ENCODE results near the gene KRTAP4-4.
"Not testable (repeated sequence)": the region's sequence is repeated elsewhere in the genome, so short reads cannot be mapped to it uniquely, and the experiment has no call there.

Gene KRTAP4-4

DNA sequence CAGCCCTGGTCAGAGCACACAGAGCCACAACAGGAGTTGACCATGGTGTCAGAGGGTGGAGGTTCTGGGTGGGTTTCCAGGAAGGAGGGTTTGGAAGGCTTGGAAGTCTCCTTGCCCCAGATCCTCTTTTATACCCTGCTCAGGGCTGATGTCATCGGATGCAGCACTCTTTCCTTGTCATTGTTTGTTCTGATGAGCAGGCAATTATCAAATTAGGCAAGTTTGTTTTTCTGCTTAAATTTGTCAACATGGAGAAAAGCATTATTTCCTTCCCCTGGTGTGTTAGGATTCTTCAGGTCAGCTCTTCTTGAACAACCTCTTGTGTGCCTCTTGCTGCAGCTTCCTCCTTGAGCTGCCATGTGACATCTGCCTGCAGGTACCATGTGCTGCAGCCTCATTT lies at the start of gene KRTAP4-4:
KRTAP4-4 (minus strand) TSS at position 101 of the 400 bp plus-strand sequence; CDS start at position 44, 57 bp downstream.
- no peak for DNase-seq

DNA sequence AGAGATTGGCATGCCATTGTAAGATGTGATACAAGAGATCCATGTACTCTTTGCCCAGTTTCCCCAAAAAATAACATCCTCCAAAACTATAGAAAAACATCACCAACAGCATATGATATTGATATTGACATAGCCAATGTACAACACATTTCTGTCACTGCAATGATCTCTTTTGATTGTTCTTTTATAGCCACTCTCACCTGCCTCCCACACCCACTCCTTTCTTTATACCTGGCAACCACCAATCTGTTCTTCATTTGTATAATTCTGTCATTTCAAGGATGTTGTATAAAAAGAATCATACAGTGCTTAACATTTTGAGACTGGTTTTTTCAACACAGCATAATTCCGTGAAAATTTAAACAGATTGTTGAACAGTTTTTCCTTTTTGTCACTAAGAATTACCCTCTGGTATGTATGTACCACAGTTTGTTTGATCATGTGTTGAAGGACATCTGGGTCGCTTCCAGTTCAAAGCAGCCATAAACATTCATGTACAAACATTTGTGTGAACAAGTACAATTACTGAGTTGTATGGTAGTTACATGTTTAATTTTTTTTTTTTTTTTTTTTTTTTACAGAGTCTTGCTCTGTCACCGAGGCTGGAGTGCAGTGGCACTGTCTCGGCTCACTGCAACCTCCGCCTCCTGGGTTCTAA lies 39.0 kb upstream of the KRTAP4-4 start:
- DNase-seq: no peak

DNA sequence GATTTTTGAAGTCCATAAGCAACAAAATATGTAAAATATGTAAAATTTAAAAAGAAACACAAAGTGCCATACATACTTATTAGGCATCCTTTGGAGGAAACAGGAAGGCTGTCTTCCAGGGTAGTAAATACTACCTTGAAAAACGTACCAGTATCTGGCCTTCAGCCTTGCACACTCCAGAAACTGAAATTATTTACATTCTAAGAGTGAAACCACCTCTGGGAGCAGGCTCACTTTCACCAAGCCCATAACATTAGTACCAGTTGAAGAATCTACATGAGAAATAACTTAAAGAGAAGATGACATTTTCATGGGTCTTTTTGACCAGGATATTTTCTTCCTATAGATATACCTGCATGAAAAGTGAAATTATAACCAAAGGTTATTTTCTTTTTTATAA lies 35.5 kb upstream of the KRTAP4-4 start:
- DNase-seq: no peak

DNA sequence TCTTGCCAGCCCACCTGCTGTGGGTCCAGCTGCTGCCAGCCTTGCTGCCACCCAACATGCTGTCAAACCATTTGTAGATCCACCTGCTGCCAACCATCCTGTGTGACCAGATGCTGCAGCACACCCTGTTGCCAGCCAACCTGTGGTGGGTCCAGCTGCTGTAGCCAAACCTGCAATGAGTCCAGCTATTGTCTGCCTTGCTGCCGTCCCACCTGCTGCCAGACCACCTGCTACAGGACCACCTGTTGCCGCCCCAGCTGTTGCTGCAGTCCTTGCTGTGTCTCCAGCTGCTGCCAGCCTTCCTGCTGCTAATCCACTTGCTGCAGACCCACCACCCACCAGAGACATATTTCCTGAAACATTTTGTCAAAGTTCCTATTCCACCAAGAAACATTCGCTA lies 29.8 kb upstream of the KRTAP4-4 start:
- DNase-seq: no peak

DNA sequence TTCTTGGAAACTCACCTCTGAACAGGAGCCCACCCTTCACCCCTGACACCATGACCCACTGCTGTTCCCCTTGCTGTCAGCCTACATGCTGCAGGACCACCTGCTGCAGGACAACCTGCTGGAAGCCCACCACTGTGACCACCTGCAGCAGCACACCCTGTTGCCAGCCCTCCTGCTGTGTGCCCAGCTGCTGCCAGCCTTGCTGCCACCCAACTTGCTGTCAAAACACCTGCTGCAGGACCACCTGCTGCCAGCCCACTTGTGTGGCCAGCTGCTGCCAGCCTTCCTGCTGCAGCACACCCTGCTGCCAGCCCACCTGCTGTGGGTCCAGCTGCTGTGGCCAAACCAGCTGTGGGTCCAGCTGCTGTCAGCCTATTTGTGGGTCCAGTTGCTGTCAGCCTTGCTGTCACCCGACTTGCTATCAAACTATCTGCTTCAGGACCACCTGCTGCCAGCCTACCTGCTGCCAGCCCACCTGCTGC lies 29.3 kb upstream of the KRTAP4-4 start, which contains the start of gene KRTAP9-1:
KRTAP9-1 (plus strand) TSS at position 51 of the 482 bp plus-strand sequence; CDS start at position 51, 0 bp downstream.
- DNase-seq: not testable (repeated sequence)

DNA sequence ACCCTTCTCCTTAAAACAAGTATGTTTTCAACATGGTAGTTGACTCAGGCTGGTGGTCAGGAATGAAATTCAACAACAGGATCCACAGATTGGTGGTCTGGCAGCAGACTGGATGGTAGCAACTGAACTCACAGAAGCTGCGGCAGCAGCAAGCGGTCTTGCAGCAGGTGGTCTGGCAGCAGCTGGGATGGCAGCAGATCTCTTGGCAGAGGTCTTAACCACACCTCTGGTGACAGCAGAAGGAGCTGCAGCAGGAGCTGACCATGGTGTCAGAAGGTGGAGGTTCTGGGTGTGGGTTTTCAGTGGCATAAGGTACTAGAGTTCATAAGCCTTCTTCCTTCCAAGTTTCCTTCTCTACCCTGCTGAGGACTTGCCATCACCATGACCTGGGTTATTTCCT lies 26.3 kb upstream of the KRTAP4-4 start:
- no peak for DNase-seq

DNA sequence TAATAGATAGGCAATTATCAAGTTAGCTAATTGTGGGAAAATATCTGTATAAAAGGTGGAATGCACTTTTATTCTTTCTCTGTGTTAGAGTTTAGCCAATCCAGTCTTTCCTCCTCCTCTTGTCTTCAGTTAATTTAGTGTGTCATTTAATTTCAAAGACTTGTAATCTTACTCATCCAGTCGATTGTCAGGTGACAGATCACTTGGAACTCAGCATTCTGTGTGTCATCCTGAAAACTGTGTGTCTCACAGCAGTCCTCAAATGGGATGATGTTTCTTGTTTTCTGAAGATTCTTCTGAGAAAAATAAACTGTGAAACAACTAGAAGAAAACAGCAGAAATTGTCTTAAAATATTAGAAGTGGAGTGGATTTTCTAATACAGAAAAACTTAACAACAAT lies 24.5 kb upstream of the KRTAP4-4 start:
- no peak for DNase-seq

DNA sequence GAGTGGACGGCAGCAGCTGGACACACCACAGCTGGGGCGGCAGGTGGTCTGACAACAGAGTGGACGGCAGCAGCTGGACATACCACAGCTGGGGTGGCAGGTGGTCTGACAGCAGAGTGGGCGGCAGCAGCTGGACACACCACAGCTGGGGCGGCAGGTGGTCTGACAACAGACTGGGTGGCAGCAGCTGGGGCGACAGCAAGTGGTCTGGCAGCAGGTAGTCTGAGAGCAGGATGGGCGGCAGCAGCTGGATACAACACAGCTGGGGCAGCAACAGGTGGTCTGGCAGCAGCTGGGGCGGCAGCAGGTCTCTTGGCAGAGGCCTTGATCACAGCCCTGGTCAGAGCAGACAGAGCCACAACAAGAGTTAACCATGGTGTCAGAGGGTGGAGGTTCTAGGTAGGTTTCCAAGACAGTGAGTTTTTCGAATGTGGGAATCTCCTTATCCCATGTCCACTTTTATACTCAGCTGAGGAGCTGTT lies 24.0 kb upstream of the KRTAP4-4 start, which contains the start of gene KRTAP4-1:
KRTAP4-1 (minus strand) TSS at position 432 of the 482 bp plus-strand sequence; CDS start at position 375, 57 bp downstream.
- no peak for DNase-seq

DNA sequence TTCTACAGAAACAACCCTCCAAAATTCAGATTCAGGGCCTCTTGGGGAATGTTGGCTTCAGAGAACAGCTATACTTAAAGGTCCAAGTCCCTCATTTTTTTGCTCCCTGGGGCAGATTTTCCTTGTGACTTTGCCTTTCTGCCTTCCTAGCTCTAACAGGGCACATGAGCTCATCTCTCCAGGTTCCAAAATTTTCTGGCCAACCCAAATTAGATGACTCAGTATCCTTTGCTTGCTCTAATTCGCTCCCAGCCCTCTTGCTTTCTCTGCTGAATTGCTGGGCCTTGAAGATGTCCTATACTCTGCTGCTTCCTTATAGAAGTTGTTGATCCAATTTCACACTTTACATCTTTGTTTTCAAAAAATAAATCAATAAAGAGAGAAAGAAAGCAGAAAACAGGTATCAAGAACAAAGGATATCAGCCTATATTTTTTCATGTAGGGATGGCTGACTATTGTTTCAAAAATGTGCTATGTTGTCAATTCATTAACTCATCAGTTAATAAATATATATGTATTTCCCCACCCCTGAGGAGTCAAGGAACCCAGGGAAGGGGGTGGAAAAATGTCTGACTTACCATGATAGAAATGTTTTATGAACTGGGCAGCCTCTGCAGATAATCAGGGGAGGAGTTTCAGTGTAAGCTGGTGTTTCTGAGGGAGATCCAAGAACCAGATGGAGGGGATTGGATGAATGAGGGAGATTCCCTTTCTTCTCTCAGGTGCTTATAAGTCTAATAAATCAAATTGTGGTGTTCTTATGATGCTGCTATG lies 18.5 kb upstream of the KRTAP4-4 start:
- no peak for DNase-seq

DNA sequence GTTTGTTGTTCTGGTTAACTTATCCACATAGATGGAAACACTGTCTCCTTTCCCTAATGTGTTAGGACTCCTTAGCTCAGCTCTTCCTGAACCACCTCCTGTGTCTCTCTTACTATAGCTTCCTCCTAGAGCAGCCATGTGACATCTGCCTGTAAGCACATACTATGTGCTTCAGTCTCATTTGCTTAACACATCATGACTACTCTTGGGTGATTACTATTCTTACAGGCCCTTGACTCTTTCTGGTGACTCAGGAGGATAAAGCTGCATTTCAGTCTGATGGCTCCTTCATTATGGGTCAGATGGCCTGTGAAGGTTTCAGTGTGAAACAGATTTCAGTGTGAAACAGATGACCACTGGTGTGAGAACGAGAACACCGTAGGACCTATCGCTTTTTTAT lies 17.8 kb upstream of the KRTAP4-4 start:
- DNase-seq: no peak

DNA sequence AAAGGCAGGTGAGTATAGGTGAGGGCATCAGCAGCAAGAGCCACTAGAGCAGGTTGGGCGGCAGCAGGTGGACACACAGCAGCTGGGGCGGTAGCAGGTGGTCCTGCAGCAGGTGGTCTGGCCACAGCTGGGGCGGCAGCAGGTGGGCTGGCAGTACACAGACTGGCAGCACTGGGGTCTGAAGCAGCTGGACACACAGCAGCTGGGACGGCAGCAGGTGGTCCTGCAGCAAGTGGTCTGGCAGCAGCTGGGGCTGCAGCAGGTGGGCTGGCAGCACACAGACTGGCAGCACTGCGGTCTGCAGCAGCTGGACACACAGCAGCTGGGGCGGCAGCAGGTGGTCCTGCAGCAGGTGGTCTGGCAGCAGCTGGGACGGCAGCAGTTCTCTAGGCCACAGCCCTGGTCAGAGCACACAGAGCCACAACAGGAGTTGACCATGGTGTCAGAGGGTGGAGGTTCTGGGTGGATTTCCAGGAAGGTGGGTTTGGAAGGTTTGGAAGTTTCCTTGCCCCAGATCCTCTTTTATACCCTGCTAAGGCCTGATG lies 17.3 kb upstream of the KRTAP4-4 start, which contains the start of gene KRTAP4-2:
KRTAP4-2 (minus strand) TSS at position 495 of the 545 bp plus-strand sequence; CDS start at position 438, 57 bp downstream.
- no peak for DNase-seq

DNA sequence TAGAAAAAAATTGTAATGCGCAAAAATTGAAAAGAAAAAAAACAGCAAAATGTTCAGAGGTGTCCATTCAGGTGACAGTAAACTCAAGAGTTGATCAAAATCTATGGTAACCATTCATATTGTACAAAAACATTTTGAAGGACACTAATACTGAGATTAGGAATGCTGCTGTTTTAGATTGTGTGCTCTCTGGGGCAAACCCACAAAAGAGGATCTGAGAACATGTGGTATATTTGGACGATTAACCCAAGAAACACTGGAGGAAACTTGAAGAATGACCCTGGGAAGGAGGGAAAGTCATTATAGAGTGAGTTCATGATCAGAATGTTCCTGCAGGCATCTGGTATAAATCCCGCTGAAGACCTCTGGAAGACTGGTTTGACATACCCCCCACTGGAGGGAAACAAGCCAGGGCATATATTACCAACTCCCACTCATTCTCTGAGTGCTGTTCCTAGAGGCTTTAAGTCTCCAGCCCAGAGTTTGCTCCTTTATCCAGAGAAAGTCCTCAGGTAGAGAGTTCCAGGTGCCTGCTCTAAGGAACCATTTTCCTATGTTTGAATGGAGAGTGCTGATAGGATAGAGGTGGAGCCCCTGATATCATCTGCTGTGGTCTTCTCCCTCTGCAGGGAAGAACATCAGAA lies 16.3 kb upstream of the KRTAP4-4 start:
- no peak for DNase-seq

DNA sequence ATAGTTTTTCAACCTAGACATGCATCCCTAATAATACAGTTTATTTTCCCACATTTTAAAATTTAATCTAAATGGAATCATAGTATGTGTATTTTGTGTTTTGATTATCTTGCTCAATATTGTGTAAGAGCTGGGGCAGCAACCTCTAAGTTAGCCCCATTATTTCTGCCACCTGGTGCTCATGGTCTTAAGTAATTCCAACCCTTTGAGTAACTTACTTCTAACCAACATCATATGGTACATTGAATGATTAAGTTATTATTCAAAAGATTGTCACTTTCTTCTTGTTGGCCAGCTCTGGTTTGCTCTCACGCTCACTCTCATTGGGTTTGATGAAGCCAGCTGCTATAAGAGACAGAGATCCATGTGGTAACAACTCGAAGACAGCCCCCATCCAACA lies 11.3 kb upstream of the KRTAP4-4 start:
- no peak for DNase-seq

DNA sequence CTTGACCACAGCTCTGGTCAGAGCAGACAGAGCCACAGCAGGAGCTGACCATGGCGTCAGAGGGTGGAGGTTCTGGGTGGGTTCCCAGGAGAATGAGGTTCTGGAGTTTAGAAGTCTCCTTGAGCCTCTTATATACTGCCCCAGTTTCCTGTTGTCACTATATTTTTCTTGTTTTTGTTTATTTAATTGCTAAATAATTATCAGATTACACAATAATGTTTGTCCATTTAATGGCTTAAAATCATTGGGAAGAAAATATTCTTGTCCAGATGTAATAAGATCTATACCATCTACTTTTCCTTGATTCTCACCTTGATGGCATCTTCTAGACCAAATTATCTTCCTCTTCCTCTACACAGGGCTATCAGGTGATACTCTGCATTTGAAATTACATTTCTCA lies 7.6 kb upstream of the KRTAP4-4 start, which contains the start of gene KRTAP4-3:
KRTAP4-3 (minus strand) TSS at position 101 of the 400 bp plus-strand sequence; CDS start at position 52, 49 bp downstream.
- no peak for DNase-seq

DNA sequence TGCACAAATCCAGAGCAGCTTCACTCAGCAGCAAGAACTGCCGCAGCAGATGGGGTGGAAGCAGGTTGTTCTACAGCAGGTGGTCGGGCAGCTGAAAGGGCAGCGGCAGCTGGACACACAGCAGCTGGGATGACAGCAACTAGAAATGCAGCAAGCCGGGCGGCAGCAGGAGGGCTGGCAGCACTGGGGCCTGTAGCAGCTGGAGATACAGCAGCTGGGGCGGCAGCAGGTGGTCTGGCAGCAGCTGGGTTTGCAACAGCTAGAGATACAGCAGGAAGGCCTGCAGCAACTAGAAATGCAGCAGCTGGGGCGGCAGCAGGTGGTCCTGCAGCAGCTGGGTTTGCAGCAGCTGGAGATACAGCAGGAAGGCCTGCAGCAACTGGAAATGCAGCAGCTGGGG lies 7.0 kb upstream of the KRTAP4-4 start:
- no peak for DNase-seq

DNA sequence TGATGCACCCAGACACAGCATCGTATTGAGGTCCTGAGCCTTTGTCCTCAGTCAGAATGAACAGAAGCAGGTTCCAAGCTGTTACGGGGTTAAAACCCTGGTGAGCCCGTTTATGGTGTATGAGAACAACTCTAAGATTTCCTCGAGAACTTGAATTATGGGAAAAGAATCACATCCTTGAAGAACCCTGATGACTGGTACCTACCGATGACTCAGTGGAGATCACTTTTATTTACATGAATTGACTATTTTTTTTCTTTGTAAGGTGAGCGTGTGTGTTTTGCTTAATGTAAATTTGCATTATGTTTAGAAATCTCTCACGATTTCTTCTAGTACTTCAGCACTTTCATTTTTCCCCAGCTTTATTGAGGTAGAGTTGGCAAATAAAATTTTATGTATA lies 3.3 kb upstream of the KRTAP4-4 start:
- no peak for DNase-seq

DNA sequence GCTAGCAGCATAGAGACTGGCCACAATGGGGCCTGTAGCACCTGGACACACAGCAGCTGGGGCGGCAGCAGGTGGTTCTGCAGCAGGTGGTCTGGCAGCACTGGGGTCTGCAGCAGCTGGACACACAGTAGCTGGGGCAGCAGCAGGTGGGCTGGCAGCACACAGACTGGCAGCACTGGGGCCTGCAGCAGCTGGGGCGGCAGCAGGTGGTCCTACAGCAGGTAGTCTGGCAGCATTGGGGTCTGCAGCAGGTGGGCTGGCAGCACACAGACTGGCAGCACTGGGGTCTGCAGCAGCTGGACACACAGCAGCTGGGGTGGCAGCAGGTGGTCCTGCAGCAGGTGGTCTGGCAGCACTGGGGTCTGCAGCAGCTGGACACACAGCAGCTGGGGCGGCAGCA lies 358 bp downstream of the KRTAP4-4 start:
- not testable (repeated sequence) for DNase-seq

DNA sequence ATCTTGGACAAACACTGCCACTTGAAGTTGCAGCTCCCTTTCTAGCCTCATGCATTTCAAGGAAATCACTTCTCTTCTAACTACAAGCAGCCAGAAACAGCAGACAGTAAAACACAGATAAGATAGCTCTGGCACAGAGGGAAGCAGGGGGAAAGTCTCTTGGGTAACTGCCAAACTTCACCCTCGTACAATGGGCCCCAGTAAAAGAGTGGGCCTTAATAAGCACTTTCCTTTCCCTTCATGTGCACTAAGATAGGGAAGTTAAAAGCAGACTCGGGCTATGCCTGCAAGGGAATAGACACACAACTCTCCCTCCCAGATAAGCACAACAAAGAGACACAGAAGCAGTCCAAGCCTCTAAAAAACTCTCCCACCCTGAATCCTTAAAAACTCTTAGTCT lies 6.7 kb downstream of the KRTAP4-4 start:
- no peak for DNase-seq

DNA sequence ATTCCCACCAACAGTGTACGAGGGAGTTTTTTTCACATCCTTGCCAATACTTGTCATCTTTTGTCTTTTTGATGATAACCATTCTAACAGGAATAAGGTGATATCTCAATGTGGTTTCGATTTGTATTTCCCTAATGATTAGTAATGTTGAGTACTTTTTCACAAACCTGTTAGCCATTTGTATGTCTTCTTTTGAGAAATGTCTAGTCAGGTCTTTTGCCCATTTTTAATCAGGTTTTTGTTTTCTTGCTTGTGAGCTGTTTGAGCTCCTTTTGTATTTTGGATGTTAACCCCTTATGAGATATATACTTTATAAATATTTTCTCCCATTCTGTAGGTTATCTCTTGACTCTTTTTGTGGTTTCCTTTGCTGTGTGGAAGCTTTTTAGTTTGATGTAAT lies 9.0 kb downstream of the KRTAP4-4 start:
- DNase-seq: no peak

DNA sequence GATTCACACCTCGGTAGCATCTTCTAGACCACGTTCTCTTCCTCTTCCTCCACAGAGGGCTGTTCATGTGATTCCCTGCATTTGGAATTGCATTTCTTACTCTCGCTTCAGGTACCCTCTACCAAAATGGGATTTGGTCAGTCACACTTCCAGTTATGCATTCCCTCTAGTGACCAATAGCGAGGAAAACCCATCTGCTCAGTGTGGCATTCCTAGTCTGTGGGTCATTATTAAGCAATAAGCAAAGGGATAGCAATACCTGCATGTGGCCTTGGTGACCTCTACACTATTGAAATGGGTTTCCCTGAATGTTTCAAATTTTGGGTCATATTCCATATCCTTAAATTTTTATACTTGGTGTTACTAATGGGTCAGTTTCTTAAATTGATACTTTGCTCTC lies 10.5 kb downstream of the KRTAP4-4 start:
- DNase-seq: no peak

DNA sequence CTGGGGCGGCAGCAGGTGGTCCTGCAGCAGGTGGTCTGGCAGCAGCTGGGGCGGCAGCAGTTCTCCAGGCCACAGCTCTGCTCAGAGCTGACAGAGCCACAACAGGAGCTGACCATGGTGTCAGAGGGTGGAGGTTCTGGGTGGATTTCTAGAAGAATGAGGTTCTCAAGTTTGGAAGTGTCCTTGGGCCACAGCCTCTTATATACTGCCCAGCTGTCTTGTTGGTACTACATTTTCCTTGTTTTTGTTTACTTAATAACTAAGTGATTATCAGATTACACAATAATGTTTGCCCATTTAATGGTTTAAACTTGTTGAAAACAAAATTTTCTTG lies 10.9 kb downstream of the KRTAP4-4 start, which contains the start of gene KRTAP4-5:
KRTAP4-5 (minus strand) TSS at position 174 of the 334 bp plus-strand sequence; CDS start at position 116, 58 bp downstream.
- DNase-seq: no peak

DNA sequence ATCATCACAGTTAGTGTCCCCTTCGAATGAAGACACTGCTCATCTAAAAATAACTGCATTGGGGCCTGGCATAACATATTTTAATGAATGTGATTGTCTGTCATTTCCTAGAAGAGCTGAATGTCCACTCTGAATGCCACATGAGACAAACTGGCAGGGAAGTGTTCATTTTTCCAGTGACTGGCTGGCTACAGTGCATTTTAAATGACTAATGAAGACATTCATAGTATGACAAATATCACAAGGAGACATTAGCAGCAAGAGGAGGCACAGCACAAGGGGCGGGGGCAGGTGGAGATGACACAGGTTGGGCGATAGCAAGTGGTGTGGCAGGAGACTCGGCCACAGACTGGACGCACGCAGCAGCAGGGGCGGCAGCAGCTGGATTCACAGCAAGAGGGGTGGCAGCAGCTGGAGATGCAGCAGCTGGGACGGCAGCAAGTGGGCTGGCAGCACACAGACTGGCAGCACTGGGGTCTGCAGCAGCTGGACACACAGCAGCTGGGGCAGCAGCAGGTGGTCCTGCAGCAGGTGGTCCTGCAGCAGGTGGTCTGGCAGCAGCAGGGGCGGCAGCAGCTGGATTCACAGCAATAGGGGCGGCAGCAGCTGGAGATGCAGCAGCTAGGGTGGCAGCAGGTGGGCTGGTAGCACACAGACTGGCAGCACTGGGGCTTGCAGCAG lies 11.4 kb downstream of the KRTAP4-4 start:
- not testable (repeated sequence) for DNase-seq

Data from stimulated activated CD4-positive, alpha-beta T cell treated with anti-CD3 and anti-CD28 coated beads, Interleukin-1b, Interleukin-23, amount 100 ng/mL, for 48 hours (primary cell).